ENCODE measurements around the gene FAM174B. TPM values are rescaled to one million over a fixed set of nuclear protein-coding genes. Genes with fewer than 3 reads are reported as not detected.

The FAM174B gene
- total and polyA plus RNA-seq, 4 donors, result 2.5 to 4.5 (median 3.8) TPM

- 88% methylated on average over 5 of the region's 5 CpGs for WGBS
- Histone ChIP-seq H3K9ac (ENCODE audit: low read depth in 1 of 2, low read length in 2 of 2) (no peak overlapping the region), H3K36me3 (ENCODE audit: control insufficient read depth in 4 of 4, insufficient read depth in 3 of 4, low read depth in 1 of 4, low read length in 3 of 4) (no peaks in the 10 kb centered on the region), H3K4me1 (ENCODE audit: control insufficient read depth in 4 of 4, insufficient read depth in 4 of 4, low read length in 3 of 4) (peaks cover 3 to 13% (median 10%) of the 10 kb centered on the region in 4 donors), H3K9me3 (ENCODE audit: control insufficient read depth in 4 of 4, low read length in 3 of 4) (no peaks in the 10 kb centered on the region), H3K4me3 (ENCODE audit: low read depth in 1 of 3, low read length in 3 of 3) (no peak overlapping the region), H3K27me3 (ENCODE audit: control insufficient read depth in 4 of 4, insufficient read depth in 4 of 4, low read length in 3 of 4) (peaks cover 0 to 2% (median 0%) of the 10 kb centered on the region in 4 donors), H3K27ac (ENCODE audit: low read depth in 1 of 2, low read length in 2 of 2) (no peak overlapping the region)
- no peak for DNase-seq (ENCODE audit: low spot score)
- TF ChIP-seq MAX (IDR thresholded peaks at IDR 0.05), result no peak
- no peak for TF ChIP-seq TAF1 (conservative IDR thresholded peaks at IDR 0.05)
- TF ChIP-seq CTCF (IDR thresholded peaks at IDR 0.05; ENCODE audit: low read depth, low read length, missing input control), result no peak
- TF ChIP-seq FOXA2 (IDR thresholded peaks at IDR 0.05), result no peak
- TF ChIP-seq EGR1 (IDR thresholded peaks at IDR 0.05; ENCODE audit: low read depth in 2 of 2), result no peak
- no peak for TF ChIP-seq HNF4A (conservative IDR thresholded peaks at IDR 0.05)
- TF ChIP-seq NR2F2 (IDR thresholded peaks at IDR 0.05), result no peak
- no peak for TF ChIP-seq ATF3 (IDR thresholded peaks at IDR 0.05)
- no peak for TF ChIP-seq SP1 (IDR thresholded peaks at IDR 0.05)
- TF ChIP-seq YY1 (IDR thresholded peaks at IDR 0.05), result no peak
- TF ChIP-seq HNF4G (IDR thresholded peaks at IDR 0.05), result no peak
- TF ChIP-seq GABPA (IDR thresholded peaks at IDR 0.05 in 1 of 2, conservative IDR thresholded peaks at IDR 0.05 in 1 of 2), result no peak
- no peak for TF ChIP-seq RXRA (IDR thresholded peaks at IDR 0.05)
Observed at GRCh38 chr15:92653366-92653765, 2.2 kb downstream of the FAM174B start.

- Histone ChIP-seq H3K27me3 (ENCODE audit: control insufficient read depth in 4 of 4, insufficient read depth in 4 of 4, low read length in 3 of 4) (peaks cover 0 to 2% (median 0%) of the 10 kb centered on the region in 4 donors), H3K36me3 (ENCODE audit: control insufficient read depth in 4 of 4, insufficient read depth in 3 of 4, low read depth in 1 of 4, low read length in 3 of 4) (no peaks in the 10 kb centered on the region), H3K27ac (ENCODE audit: low read depth in 1 of 2, low read length in 2 of 2) (no peak overlapping the region), H3K4me3 (ENCODE audit: low read depth in 1 of 3, low read length in 3 of 3) (no peak overlapping the region), H3K9me3 (ENCODE audit: control insufficient read depth in 4 of 4, low read length in 3 of 4) (no peaks in the 10 kb centered on the region), H3K9ac (ENCODE audit: low read depth in 1 of 2, low read length in 2 of 2) (no peak overlapping the region), H3K4me1 (ENCODE audit: control insufficient read depth in 4 of 4, insufficient read depth in 4 of 4, low read length in 3 of 4) (peaks cover 3 to 13% (median 10%) of the 10 kb centered on the region in 4 donors)
- TF ChIP-seq MAX (IDR thresholded peaks at IDR 0.05) (no peak), JUND (IDR thresholded peaks at IDR 0.05) (no peak), REST (IDR thresholded peaks at IDR 0.05) (no peak), GABPA (IDR thresholded peaks at IDR 0.05 in 1 of 2, conservative IDR thresholded peaks at IDR 0.05 in 1 of 2) (no peak), HNF4A (conservative IDR thresholded peaks at IDR 0.05) (no peak), TAF1 (conservative IDR thresholded peaks at IDR 0.05) (no peak), CTCF (IDR thresholded peaks at IDR 0.05; ENCODE audit: low read depth, low read length, missing input control) (no peak), FOXA2 (IDR thresholded peaks at IDR 0.05) (no peak), FOXA1 (IDR thresholded peaks at IDR 0.05) (no peak), RXRA (IDR thresholded peaks at IDR 0.05) (no peak), SP1 (IDR thresholded peaks at IDR 0.05) (no peak), RAD21 (IDR thresholded peaks at IDR 0.05) (no peak), ZBTB33 (IDR thresholded peaks at IDR 0.05) (no peak), HNF4G (IDR thresholded peaks at IDR 0.05) (no peak), EGR1 (IDR thresholded peaks at IDR 0.05; ENCODE audit: low read depth in 2 of 2) (no peak), ATF3 (IDR thresholded peaks at IDR 0.05) (no peak)
- 89% methylated on average over 9 of the region's 9 CpGs for WGBS
- DNase-seq (ENCODE audit: low spot score), result no peak
Observed at GRCh38 chr15:92652576-92652966, 3.0 kb downstream of the FAM174B start.

Data from liver (tissue), 9 donors.